ENCODE results near the gene DUSP14.
"Not testable (repeated sequence)": the region's sequence is repeated elsewhere in the genome, so short reads cannot be mapped to it uniquely, and the experiment has no call there.

The DUSP14 gene

DNA sequence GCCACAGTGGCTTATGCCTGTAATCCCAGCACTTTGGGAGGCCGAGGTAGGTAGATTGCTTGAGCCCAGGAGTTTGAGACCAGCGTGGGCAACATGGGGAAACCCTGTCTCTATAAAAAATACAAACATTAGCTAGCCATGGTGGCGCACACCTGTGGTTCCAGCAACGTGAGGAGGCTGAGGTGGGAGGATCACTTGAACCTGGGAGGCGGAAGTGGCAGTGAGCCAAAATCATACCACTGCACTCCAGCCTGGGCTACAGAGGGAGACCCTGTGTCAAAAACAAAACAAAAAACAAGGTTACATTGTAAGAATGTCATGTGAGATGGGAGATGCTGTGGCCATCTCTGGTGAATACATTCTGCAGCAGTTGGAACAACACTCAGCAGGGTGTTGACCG is 13.5 kb downstream of the DUSP14 start:
- Histone ChIP-seq H3K4me1 (ENCODE audit: control insufficient read depth, insufficient read depth, low read length) (no peaks in the 10 kb centered on the region), H3K4me2 (ENCODE audit: low read length) (no peak overlapping the region), H3K27me3 (ENCODE audit: control insufficient read depth, insufficient read depth, low read length) (no peaks in the 10 kb centered on the region), H3K9ac (ENCODE audit: low read depth, low read length) (no peak overlapping the region), H3K4me3 (ENCODE audit: low read length) (no peak overlapping the region), H3K36me3 (ENCODE audit: insufficient read depth, low read length) (peaks cover 10% of the 10 kb centered on the region), H3K9me3 (replicated peaks; ENCODE audit: low read length) (no peaks in the 10 kb centered on the region)

DNA sequence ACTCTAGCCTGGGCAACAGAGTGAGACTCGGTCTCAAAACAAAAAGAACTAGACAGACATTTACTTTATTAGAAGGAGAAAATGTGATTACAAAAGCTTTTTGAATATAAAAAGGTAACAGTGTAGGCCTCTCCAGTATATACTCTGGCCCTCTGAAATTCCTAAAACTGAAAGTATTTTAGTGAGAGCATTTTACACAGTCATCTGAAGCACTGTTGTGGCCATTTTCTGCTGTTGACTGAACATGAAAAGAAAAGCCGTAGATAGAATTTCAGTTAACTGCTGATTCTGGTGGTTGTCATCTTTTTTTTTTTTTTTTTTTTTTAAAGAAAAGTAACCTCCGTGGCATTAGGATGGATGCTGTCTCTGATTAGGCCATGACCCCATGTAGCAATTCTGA is 15.6 kb downstream of the DUSP14 start:
- no peak overlapping the region for H3K4me2 ChIP-seq (ENCODE audit: low read length)
- no peaks in the 10 kb centered on the region for H3K9me3 ChIP-seq (replicated peaks; ENCODE audit: low read length)
- H3K36me3 ChIP-seq (ENCODE audit: insufficient read depth, low read length), result peaks cover 6% of the 10 kb centered on the region
- no peak overlapping the region for H3K4me3 ChIP-seq (ENCODE audit: low read length)
- no peaks in the 10 kb centered on the region for H3K27me3 ChIP-seq (ENCODE audit: control insufficient read depth, insufficient read depth, low read length)
- no peak overlapping the region for H3K9ac ChIP-seq (ENCODE audit: low read depth, low read length)
- H3K4me1 ChIP-seq (ENCODE audit: control insufficient read depth, insufficient read depth, low read length), result no peaks in the 10 kb centered on the region

DNA sequence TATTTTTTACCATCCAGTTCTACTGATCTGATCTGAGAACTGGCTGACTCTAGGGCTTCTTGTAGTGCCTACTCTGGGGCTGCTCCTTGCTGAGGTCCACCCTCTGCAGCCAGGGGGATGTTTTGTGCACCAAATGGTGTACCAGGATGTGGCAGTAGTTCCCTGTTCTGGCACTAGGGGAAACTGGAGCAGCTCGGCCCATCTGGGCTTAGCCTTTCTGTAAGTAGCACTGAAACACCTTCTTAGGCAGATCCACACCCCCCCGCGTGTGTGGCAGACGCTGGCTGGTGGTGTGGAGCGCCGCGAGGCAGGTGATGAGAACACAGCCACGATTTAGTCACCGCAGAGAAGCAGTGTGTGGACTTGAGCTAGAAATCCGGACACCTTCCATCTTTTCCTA is 17.0 kb downstream of the DUSP14 start:
- H3K9ac ChIP-seq (ENCODE audit: low read depth, low read length), result no peak overlapping the region
- H3K4me1 ChIP-seq (ENCODE audit: control insufficient read depth, insufficient read depth, low read length), result no peaks in the 10 kb centered on the region
- no peak overlapping the region for H3K4me3 ChIP-seq (ENCODE audit: low read length)
- H3K4me2 ChIP-seq (ENCODE audit: low read length), result no peak overlapping the region
- peaks cover 9% of the 10 kb centered on the region for H3K36me3 ChIP-seq (ENCODE audit: insufficient read depth, low read length)
- no peaks in the 10 kb centered on the region for H3K9me3 ChIP-seq (replicated peaks; ENCODE audit: low read length)
- H3K27me3 ChIP-seq (ENCODE audit: control insufficient read depth, insufficient read depth, low read length), result no peaks in the 10 kb centered on the region

DNA sequence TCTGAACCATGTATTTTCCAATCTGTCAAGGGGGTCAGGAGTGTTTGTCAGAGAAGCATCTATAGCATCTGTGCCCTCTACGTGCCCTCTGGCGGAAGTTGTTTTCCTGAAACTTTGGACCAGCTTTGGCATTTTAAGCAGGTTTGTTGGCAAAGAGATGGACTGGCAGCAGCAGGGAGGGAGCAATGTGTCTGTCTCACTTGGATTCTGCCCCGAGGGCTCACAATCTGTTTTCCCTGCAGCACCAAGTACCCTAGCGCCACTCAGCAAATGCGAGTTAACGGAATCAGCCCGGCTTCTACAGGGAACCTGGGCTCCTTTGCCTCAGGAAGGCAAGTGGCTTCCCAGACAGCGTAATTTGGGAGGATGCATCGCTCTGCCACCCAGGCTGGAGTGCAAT is 17.4 kb downstream of the DUSP14 start:
- H3K36me3 ChIP-seq (ENCODE audit: insufficient read depth, low read length), result peaks cover 11% of the 10 kb centered on the region
- H3K4me3 ChIP-seq (ENCODE audit: low read length), result no peak overlapping the region
- no peak overlapping the region for H3K9ac ChIP-seq (ENCODE audit: low read depth, low read length)
- H3K9me3 ChIP-seq (replicated peaks; ENCODE audit: low read length), result no peaks in the 10 kb centered on the region
- H3K4me2 ChIP-seq (ENCODE audit: low read length), result no peak overlapping the region
- H3K27me3 ChIP-seq (ENCODE audit: control insufficient read depth, insufficient read depth, low read length), result no peaks in the 10 kb centered on the region
- no peaks in the 10 kb centered on the region for H3K4me1 ChIP-seq (ENCODE audit: control insufficient read depth, insufficient read depth, low read length)

DNA sequence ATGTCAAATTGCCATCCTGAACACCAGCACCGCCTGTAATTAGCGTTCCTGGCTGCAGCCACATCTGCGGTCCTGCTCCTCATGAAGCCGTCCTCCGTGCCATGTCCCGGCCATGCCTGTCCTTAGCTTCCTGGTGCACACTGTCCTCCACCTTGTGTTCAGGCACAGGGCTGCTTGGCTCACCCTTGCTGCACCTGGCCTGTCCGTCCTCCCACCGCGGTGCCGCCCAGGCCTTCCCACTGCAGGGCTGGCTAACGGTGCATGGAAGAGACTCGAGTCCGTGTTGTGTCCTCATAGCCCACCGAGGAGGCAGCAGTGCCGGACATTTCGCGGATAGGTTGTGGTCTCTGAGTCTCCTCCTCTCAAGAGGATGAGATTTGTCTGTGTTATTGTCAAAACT is 20.4 kb downstream of the DUSP14 start:
- no peaks in the 10 kb centered on the region for H3K27me3 ChIP-seq (ENCODE audit: control insufficient read depth, insufficient read depth, low read length)
- H3K36me3 ChIP-seq (ENCODE audit: insufficient read depth, low read length), result peaks cover 31% of the 10 kb centered on the region
- no peak overlapping the region for H3K9ac ChIP-seq (ENCODE audit: low read depth, low read length)
- no peaks in the 10 kb centered on the region for H3K9me3 ChIP-seq (replicated peaks; ENCODE audit: low read length)
- no peak overlapping the region for H3K4me2 ChIP-seq (ENCODE audit: low read length)
- no peak overlapping the region for H3K4me3 ChIP-seq (ENCODE audit: low read length)
- no peaks in the 10 kb centered on the region for H3K4me1 ChIP-seq (ENCODE audit: control insufficient read depth, insufficient read depth, low read length)

DNA sequence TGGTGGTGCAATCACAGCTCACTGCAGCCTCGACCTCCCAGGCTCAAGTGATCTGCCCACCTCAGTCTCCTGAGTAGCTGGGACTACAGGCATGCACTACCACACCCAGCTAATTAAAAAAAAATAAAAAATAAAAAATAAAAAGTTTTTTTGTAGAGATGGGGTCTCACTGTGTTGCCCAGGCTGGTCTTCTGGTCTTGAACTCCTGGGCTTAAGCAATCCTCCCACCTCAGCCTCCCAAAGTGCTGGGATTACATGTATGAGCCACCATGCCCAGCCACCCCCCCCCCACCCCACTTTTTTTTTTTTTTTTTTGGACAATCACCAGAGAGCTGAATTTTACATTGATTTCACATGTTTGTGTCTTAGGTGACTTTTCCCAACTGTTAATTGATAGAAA is 22.0 kb downstream of the DUSP14 start:
- not testable (repeated sequence) for H3K4me2 ChIP-seq (ENCODE audit: low read length); H3K9ac ChIP-seq (ENCODE audit: low read depth, low read length); H3K4me1 ChIP-seq (ENCODE audit: control insufficient read depth, insufficient read depth, low read length); H3K9me3 ChIP-seq (replicated peaks; ENCODE audit: low read length); H3K27me3 ChIP-seq (ENCODE audit: control insufficient read depth, insufficient read depth, low read length); H3K4me3 ChIP-seq (ENCODE audit: low read length)
- H3K36me3 ChIP-seq (ENCODE audit: insufficient read depth, low read length), result peaks cover 37% of the 10 kb centered on the region

DNA sequence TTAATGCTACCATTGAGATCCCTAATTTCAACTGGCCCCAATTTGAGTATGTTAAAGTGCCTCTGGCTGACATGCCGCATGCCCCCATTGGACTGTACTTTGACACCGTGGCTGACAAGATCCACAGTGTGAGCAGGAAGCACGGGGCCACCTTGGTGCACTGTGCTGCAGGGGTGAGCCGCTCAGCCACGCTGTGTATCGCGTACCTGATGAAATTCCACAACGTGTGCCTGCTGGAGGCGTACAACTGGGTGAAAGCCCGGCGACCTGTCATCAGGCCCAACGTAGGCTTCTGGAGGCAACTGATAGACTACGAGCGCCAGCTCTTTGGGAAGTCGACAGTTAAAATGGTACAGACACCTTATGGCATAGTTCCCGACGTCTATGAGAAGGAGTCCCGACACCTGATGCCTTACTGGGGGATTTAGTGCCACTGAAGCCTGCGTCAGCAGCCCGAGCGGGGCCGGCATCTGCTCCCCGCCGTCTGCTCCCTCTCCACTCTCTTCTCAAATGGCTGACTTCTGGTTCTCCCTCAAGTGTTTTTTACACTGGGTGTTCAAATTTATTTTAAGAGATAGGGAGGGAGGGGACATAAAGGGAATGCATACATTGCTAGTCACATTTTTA is 22.9 kb downstream of the DUSP14 start:
- Histone ChIP-seq H3K9me3 (replicated peaks; ENCODE audit: low read length) (no peaks in the 10 kb centered on the region), H3K9ac (ENCODE audit: low read depth, low read length) (no peak overlapping the region), H3K4me1 (ENCODE audit: control insufficient read depth, insufficient read depth, low read length) (no peaks in the 10 kb centered on the region), H3K36me3 (ENCODE audit: insufficient read depth, low read length) (peaks cover 44% of the 10 kb centered on the region), H3K4me2 (ENCODE audit: low read length) (no peak overlapping the region), H3K4me3 (ENCODE audit: low read length) (no peak overlapping the region), H3K27me3 (ENCODE audit: control insufficient read depth, insufficient read depth, low read length) (no peaks in the 10 kb centered on the region)

DNA sequence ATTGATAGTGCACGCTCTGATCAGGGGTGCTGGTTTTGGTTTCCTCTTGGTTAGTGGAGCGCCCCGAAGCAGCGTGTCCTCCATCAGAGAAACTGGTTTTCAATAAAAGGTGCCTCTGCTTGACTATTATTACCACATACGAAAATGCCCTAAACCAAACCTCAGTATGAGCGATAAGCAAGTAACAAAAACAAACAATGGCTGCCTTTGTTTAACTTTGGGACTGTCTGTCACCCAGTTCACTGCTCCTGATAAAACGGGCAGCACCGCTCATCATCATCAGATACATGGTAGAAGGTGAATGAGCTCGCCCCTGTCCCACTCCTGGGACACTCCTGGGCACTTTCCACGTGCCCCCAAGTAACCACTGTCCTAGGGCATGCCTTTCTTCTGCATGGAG is 24.0 kb downstream of the DUSP14 start:
- H3K9ac ChIP-seq (ENCODE audit: low read depth, low read length), result no peak overlapping the region
- H3K27me3 ChIP-seq (ENCODE audit: control insufficient read depth, insufficient read depth, low read length), result no peaks in the 10 kb centered on the region
- H3K9me3 ChIP-seq (replicated peaks; ENCODE audit: low read length), result no peaks in the 10 kb centered on the region
- no peaks in the 10 kb centered on the region for H3K4me1 ChIP-seq (ENCODE audit: control insufficient read depth, insufficient read depth, low read length)
- no peak overlapping the region for H3K4me2 ChIP-seq (ENCODE audit: low read length)
- H3K4me3 ChIP-seq (ENCODE audit: low read length), result no peak overlapping the region
- H3K36me3 ChIP-seq (ENCODE audit: insufficient read depth, low read length), result peaks cover 50% of the 10 kb centered on the region

DNA sequence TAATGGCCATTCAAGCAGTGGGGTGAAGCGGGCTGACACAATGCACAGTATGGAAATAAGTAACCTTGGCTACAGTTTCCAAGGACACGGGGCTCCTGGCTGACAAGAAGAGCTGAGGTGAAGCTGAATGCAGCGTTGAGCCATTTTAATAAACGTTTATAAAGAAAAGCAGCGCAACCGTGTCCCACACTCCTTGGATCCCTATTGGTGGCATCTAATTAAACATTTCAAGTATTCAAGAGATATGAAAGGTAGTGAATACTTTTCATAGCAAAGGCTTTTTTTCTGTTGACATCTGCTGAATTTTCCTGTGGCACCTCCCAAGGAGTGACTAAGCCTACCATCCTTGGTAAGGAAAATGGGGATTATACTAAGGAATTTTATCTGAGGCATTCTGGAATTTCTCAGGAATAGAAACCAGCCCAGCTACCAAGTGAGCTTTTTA is 26.5 kb downstream of the DUSP14 start:
- no peaks in the 10 kb centered on the region for H3K4me1 ChIP-seq (ENCODE audit: control insufficient read depth, insufficient read depth, low read length)
- no peak overlapping the region for H3K4me3 ChIP-seq (ENCODE audit: low read length)
- H3K9ac ChIP-seq (ENCODE audit: low read depth, low read length), result no peak overlapping the region
- H3K36me3 ChIP-seq (ENCODE audit: insufficient read depth, low read length), result peaks cover 63% of the 10 kb centered on the region
- H3K27me3 ChIP-seq (ENCODE audit: control insufficient read depth, insufficient read depth, low read length), result no peaks in the 10 kb centered on the region
- H3K4me2 ChIP-seq (ENCODE audit: low read length), result no peak overlapping the region
- H3K9me3 ChIP-seq (replicated peaks; ENCODE audit: low read length), result no peaks in the 10 kb centered on the region

DNA sequence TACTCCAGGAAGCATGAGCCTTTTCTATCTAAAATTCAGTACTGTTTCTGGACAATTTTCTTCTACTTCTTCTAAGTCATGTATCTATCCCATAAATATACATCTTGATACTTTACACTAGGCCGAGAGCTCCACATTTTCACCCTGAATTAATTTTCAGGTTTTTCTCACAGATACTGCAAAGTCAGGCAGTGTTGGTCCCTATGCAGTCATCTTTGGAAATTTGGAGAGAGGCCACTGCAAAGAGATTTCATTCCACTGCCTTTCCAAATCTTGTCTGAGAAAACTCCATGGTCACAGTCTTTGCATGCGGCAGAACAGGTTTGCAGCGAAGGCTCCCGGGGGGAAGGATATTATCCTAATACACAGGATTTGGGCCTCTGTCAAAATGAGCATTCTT is 28.2 kb downstream of the DUSP14 start:
- H3K9ac ChIP-seq (ENCODE audit: low read depth, low read length), result no peak overlapping the region
- no peak overlapping the region for H3K4me3 ChIP-seq (ENCODE audit: low read length)
- H3K4me1 ChIP-seq (ENCODE audit: control insufficient read depth, insufficient read depth, low read length), result no peaks in the 10 kb centered on the region
- no peaks in the 10 kb centered on the region for H3K27me3 ChIP-seq (ENCODE audit: control insufficient read depth, insufficient read depth, low read length)
- no peaks in the 10 kb centered on the region for H3K9me3 ChIP-seq (replicated peaks; ENCODE audit: low read length)
- no peak overlapping the region for H3K4me2 ChIP-seq (ENCODE audit: low read length)
- H3K36me3 ChIP-seq (ENCODE audit: insufficient read depth, low read length), result peaks cover 53% of the 10 kb centered on the region

DNA sequence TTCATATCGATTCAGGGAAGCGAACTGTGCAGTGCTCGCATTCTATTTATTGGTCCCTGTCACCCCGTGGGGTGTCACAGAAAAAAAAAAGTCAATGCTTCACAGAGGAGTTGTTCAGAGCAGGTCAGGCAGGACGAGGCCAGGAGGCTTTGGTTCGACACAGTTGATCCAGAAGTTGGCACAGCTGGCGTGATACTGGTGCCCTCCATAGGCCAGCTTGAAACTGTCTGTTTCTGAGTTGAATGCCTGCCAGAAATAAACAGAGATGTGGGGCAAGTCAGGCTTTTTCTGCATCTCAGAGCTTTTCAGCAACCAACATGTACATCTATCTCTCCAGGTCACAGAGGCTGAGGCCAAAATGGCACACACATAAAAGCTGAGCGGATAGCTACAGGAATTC is 29.1 kb downstream of the DUSP14 start:
- peaks cover 50% of the 10 kb centered on the region for H3K36me3 ChIP-seq (ENCODE audit: insufficient read depth, low read length)

DNA sequence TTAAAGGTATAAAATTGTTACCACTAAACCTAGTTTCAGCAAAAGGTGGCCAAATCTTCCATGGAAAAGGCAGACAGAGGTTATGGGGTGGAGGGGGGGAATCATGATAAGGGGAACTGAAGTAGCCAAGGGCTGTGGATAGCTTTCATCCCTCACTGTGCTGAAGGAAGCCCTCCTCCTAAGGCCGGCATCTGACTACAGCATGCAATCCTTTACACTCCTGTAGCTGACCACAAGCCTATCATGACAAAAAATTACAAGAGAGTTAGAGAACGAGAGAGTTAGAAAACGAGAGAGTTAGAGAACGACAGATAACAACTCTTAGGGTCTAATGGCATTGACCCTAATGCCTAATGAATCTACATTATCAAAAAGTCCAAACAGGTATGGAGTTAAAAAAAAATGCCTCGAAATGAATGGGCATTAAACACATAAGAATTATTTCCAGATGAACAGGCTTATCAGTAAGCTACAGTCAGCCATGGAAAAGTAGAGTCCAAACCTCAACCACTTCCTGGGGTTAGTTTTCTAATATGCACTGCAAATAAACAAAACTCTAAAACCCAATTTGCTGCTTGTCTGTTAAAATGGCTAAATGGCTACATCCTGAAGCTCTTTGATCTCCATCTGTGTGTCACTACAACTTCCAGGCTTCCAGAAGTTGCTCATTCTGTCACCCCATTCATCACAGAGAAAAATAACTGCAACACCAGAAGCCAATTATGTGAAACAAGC is 29.7 kb downstream of the DUSP14 start:
- Histone ChIP-seq H3K4me2 (ENCODE audit: low read length) (no peak overlapping the region), H3K4me1 (ENCODE audit: control insufficient read depth, insufficient read depth, low read length) (no peaks in the 10 kb centered on the region), H3K9me3 (replicated peaks; ENCODE audit: low read length) (no peaks in the 10 kb centered on the region), H3K9ac (ENCODE audit: low read depth, low read length) (no peak overlapping the region), H3K4me3 (ENCODE audit: low read length) (no peak overlapping the region), H3K36me3 (ENCODE audit: insufficient read depth, low read length) (peaks cover 47% of the 10 kb centered on the region), H3K27me3 (ENCODE audit: control insufficient read depth, insufficient read depth, low read length) (no peaks in the 10 kb centered on the region)

More for the DNA sequence above, 29.1 kb downstream of the DUSP14 start:
- Histone ChIP-seq H3K4me3 (ENCODE audit: low read length) (no peak overlapping the region), H3K9me3 (replicated peaks; ENCODE audit: low read length) (no peaks in the 10 kb centered on the region), H3K4me2 (ENCODE audit: low read length) (no peak overlapping the region), H3K4me1 (ENCODE audit: control insufficient read depth, insufficient read depth, low read length) (no peaks in the 10 kb centered on the region), H3K27me3 (ENCODE audit: control insufficient read depth, insufficient read depth, low read length) (no peaks in the 10 kb centered on the region), H3K9ac (ENCODE audit: low read depth, low read length) (no peak overlapping the region)
